ENCODE measurements around the gene DMBX1.

Gene DMBX1

GRCh38 chr1:46489638-46490405 is at the start of gene DMBX1:
Gene DMBX1, plus strand, starts transcription at chr1:46489836. Its CDS starts 17,175 bp downstream, at chr1:46507011.
- peak; percentile 64 for DNase-seq
- Mint-ChIP-seq H3K4me1 (ENCODE audit: low read depth) (peaks cover 31% of the 10 kb centered on the region), H3K36me3 (ENCODE audit: low read depth) (no peaks in the 10 kb centered on the region), H3K4me3 (peak within 1 kb of the TSS; percentile 65), H3K27ac (peak within 1 kb of the TSS; percentile 45), H3K27me3 (peaks cover 96% of the 10 kb centered on the region), H3K9me3 (no peaks in the 10 kb centered on the region)

- H3K27ac Mint-ChIP-seq, result no peak overlapping the region
- peaks cover 9% of the 10 kb centered on the region for H3K4me1 Mint-ChIP-seq (ENCODE audit: low read depth)
- H3K9me3 Mint-ChIP-seq, result no peaks in the 10 kb centered on the region
- no peak for DNase-seq
- H3K36me3 Mint-ChIP-seq (ENCODE audit: low read depth), result no peaks in the 10 kb centered on the region
- peaks cover 6% of the 10 kb centered on the region for H3K27me3 Mint-ChIP-seq
- H3K4me3 Mint-ChIP-seq, result no peak overlapping the region
Observed at GRCh38 chr1:46440478-46440877, 49.2 kb upstream of the DMBX1 start.

- peak overlapping the region; percentile 82 for H3K27ac Mint-ChIP-seq
- peaks cover 18% of the 10 kb centered on the region for H3K27me3 Mint-ChIP-seq
- no peaks in the 10 kb centered on the region for H3K36me3 Mint-ChIP-seq (ENCODE audit: low read depth)
Observed at GRCh38 chr1:46442317-46443161, 47.1 kb upstream of the DMBX1 start.

DNA sequence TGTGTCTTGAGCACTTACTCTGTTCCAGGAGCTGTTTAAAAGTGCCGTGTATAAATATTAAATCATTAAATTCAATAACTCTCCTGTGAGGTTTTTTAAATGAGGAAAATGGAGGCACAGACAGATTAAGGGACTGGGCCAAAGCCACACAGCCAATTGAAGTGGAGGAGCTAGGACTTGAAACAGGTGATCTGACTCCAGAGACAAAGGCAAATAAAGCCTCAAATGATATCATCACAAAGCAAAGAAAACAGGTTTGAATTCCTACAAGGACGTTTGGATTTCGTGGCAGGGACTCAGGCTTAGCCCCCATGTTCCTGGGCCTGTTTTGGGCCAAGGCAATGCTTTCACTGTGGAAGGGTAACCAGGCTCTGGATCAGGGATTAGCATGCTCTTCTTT is 45.2 kb upstream of the DMBX1 start:
- H3K4me1 Mint-ChIP-seq (ENCODE audit: low read depth), result peaks cover 23% of the 10 kb centered on the region
- H3K4me3 Mint-ChIP-seq, result no peak overlapping the region
- no peaks in the 10 kb centered on the region for H3K36me3 Mint-ChIP-seq (ENCODE audit: low read depth)
- peaks cover 32% of the 10 kb centered on the region for H3K27me3 Mint-ChIP-seq
- no peak overlapping the region for H3K27ac Mint-ChIP-seq
- DNase-seq, result no peak
- H3K9me3 Mint-ChIP-seq, result no peaks in the 10 kb centered on the region

More at GRCh38 chr1:46442317-46443161, 47.1 kb upstream of the DMBX1 start:
- Mint-ChIP-seq H3K9me3 (no peaks in the 10 kb centered on the region), H3K4me1 (ENCODE audit: low read depth) (peaks cover 15% of the 10 kb centered on the region), H3K4me3 (peak overlapping the region; percentile 81)
- DNase-seq, result peak; percentile 84

DNA sequence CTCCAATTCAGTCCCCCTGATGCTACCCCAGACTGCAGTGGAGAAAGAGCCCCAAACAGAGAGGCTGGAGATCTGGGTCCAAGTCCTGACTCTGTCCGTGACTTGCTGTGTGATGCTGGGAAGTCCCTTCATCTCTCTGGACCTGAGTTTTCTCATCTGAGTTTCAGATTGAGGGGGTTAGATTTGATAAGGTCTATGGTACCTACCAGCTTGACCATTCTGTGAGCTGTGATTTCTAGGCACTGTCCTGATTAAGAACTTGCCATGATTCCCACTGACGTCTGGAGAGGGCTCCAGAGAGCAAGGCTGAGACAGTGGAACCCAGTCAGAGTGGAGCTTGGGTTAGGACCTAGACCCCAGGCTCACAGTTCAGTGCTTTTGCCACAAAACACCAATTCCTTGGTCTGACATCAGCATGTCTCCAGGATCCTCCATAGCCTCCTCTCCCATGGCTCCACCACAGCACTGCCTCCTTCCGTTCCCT is 43.8 kb upstream of the DMBX1 start:
- Mint-ChIP-seq H3K9me3 (no peaks in the 10 kb centered on the region), H3K27me3 (peaks cover 40% of the 10 kb centered on the region), H3K27ac (no peak overlapping the region), H3K4me3 (no peak overlapping the region), H3K4me1 (ENCODE audit: low read depth) (peaks cover 23% of the 10 kb centered on the region), H3K36me3 (ENCODE audit: low read depth) (no peaks in the 10 kb centered on the region)
- no peak for DNase-seq

- Mint-ChIP-seq H3K4me1 (ENCODE audit: low read depth) (peaks cover 23% of the 10 kb centered on the region), H3K36me3 (ENCODE audit: low read depth) (no peaks in the 10 kb centered on the region), H3K27me3 (peaks cover 51% of the 10 kb centered on the region), H3K27ac (no peak overlapping the region), H3K9me3 (no peaks in the 10 kb centered on the region), H3K4me3 (no peak overlapping the region)
- peak; percentile 86 for DNase-seq
Observed at GRCh38 chr1:46446646-46447498, 42.8 kb upstream of the DMBX1 start.

DNA sequence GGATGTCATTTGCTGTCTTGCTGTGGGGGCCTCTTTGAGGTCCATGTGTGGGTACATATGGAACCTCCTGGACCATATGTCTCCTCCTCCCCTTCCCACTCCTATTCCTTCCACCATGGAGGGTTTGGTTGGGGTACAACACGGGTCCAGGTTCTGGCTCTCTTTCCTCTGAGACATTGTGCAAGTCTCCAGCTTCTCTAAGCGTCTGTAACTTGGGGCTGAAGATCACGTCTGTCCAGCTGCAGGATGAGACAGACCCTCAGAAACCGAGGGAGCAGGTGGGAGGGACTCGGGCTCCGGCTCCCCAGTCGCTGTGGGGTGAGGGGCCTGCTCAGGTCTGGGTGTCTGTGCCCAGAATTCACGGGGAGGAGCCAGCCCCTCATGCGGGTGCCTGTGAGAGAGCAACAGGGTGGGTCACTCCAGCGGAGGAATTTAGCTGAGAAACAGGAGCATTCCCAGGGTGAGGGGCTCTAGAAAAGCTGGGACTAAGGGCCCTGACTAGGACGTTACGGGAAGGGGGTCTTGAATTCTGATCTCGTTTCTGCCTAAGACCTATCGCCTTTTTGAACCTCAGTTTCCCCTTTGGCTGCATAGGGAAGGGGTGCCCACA is 42.0 kb upstream of the DMBX1 start:
- peaks cover 18% of the 10 kb centered on the region for H3K4me1 Mint-ChIP-seq (ENCODE audit: low read depth)
- H3K27ac Mint-ChIP-seq, result no peak overlapping the region
- no peak for DNase-seq
- H3K27me3 Mint-ChIP-seq, result peaks cover 56% of the 10 kb centered on the region
- no peaks in the 10 kb centered on the region for H3K36me3 Mint-ChIP-seq (ENCODE audit: low read depth)
- no peak overlapping the region for H3K4me3 Mint-ChIP-seq
- H3K9me3 Mint-ChIP-seq, result no peaks in the 10 kb centered on the region

- peaks cover 62% of the 10 kb centered on the region for H3K27me3 Mint-ChIP-seq
- H3K4me1 Mint-ChIP-seq (ENCODE audit: low read depth), result peaks cover 14% of the 10 kb centered on the region
- peak overlapping the region; percentile 45 for H3K4me3 Mint-ChIP-seq
- H3K36me3 Mint-ChIP-seq (ENCODE audit: low read depth), result no peaks in the 10 kb centered on the region
- no peak for DNase-seq
- H3K27ac Mint-ChIP-seq, result no peak overlapping the region
- no peaks in the 10 kb centered on the region for H3K9me3 Mint-ChIP-seq
Observed at GRCh38 chr1:46448109-46448911, 41.3 kb upstream of the DMBX1 start.

DNA sequence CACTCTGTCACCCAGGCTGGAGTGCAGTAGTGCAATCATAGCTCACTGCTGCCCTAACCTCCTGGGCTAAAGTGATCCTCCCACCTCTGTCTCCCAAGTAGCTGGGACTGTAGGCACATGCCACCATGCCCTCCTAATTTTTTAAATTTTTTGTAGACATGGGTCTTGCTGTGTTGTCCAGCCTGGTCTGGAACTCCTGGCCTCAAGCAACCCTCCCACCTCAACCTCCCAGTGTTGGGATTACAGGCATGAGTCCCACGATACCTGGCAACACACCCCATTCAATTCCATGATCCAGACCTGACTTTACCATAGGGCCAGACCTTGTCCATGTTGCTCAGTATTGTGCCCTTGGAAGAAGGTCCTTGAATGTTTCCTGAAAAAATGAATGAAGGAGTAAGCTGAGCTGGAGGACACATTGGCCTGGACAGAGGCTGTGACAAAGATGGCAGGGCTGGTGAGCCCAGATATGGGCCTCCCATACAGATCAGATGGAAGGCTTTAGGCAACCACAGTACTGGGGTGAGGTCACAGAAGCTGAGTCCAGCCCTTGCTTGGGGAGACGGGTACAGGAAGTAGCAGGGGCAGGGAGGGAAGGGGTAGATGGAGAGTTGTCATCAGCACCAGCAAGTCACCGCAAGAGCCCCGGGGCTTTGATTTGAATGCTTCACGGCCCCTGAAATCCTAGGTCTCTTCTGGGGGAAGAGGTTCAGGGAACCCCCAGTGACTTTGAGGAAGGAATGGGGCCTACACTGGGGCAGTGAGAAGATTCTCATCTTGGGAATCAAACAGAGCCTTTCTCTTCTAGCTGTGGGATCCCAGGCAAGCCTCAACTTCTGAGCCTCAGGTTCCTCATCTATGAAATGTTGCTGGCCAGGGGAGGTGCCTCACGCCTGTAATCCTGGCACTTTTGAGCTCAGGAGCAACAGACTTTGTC is 40.1 kb upstream of the DMBX1 start:
- Mint-ChIP-seq H3K4me1 (ENCODE audit: low read depth) (peaks cover 14% of the 10 kb centered on the region), H3K27ac (no peak overlapping the region), H3K9me3 (no peaks in the 10 kb centered on the region), H3K36me3 (ENCODE audit: low read depth) (no peaks in the 10 kb centered on the region), H3K4me3 (no peak overlapping the region), H3K27me3 (peaks cover 65% of the 10 kb centered on the region)
- DNase-seq, result no peak

DNA sequence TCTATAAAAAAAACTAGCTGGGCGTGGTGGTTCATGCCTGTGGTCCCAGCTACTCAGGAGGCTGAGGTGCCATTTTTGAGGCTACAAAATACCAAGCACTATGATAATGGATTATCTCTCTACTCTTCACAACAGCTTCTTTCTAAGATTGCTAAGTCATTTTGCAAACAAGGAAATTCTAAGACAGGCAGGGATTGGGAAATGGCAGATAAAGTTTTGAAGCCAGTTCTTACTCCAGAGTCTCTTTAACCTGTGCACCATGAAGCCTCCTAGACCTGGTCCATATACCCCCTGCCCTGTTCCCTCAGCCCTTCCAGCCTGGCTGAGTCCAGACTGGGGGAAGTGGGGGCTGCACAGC is 39.5 kb upstream of the DMBX1 start:
- no peaks in the 10 kb centered on the region for H3K36me3 Mint-ChIP-seq (ENCODE audit: low read depth)
- H3K4me3 Mint-ChIP-seq, result no peak overlapping the region
- no peak overlapping the region for H3K27ac Mint-ChIP-seq
- H3K4me1 Mint-ChIP-seq (ENCODE audit: low read depth), result peaks cover 14% of the 10 kb centered on the region
- DNase-seq, result no peak
- H3K27me3 Mint-ChIP-seq, result peaks cover 71% of the 10 kb centered on the region
- no peaks in the 10 kb centered on the region for H3K9me3 Mint-ChIP-seq

GRCh38 chr1:46451948-46452930 is 37.4 kb upstream of the DMBX1 start:
- DNase-seq, result no peak
- H3K27ac Mint-ChIP-seq, result no peak overlapping the region
- H3K27me3 Mint-ChIP-seq, result peaks cover 60% of the 10 kb centered on the region
- peaks cover 11% of the 10 kb centered on the region for H3K4me1 Mint-ChIP-seq (ENCODE audit: low read depth)
- no peak overlapping the region for H3K4me3 Mint-ChIP-seq
- H3K36me3 Mint-ChIP-seq (ENCODE audit: low read depth), result no peaks in the 10 kb centered on the region
- no peaks in the 10 kb centered on the region for H3K9me3 Mint-ChIP-seq

DNA sequence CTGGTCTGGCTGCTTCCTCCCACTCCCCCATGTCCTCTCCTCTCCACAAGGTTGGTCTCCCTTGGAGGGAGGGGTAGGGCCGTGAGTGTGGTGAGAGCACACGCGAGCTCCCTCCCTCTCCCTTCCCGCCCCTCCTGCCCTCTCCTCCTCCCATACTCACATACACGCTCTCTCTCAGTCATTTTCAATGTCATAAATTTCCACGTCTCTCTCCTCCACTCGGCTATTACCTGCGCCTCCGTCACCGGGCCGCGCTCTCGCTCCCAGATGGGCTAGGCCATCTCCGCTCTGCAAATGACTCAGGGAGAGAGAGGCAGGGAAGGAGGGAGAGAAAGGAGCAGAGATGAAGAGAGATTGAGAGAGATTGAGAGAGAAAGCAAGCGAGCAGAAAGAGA is 36.7 kb upstream of the DMBX1 start:
- H3K27ac Mint-ChIP-seq, result no peak overlapping the region
- no peak overlapping the region for H3K4me3 Mint-ChIP-seq

More for the DNA sequence above, 36.7 kb upstream of the DMBX1 start:
- peaks cover 53% of the 10 kb centered on the region for H3K27me3 Mint-ChIP-seq
- no peaks in the 10 kb centered on the region for H3K9me3 Mint-ChIP-seq
- no peak for DNase-seq
- no peaks in the 10 kb centered on the region for H3K36me3 Mint-ChIP-seq (ENCODE audit: low read depth)
- peaks cover 6% of the 10 kb centered on the region for H3K4me1 Mint-ChIP-seq (ENCODE audit: low read depth)

All from activated T-cell treated with anti-CD3 and anti-CD28 coated beads, Interleukin-2, amount 50 U/mL, for 24 hours (primary cell).